ENCODE data around the gene PTGIR.

Gene PTGIR

DNA sequence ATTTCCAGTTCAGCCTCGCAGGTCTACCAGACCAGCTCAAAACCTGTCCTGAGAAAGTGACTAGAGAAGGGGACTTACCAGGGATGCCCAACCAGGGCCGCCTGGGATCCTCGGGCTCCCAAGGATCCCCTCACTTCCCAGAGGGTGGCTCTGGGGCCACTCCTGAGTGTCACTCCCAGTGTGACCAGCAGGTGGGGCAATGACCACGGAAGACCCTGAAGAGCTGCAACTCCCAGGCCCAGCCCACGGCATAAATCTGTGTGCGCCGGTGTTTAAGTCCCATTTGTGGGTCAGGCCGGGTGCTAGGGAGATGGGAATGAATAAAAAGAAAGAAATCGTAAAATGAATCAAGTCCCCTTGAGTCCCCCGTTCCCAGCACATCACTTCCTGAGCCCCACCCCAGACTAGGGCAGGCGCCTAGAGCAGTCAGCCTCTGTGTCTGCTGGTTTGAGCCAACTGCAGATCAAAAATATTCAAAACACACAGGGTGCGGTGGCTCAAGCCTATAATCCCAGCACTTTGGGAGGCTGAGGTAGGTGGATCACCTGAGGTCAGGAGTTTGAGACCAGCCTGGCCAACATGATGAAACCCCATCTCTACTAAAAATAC, 10.7 kb downstream of the PTGIR start:
- peak; percentile 87 for DNase-seq (ENCODE audit: low spot score)

DNA sequence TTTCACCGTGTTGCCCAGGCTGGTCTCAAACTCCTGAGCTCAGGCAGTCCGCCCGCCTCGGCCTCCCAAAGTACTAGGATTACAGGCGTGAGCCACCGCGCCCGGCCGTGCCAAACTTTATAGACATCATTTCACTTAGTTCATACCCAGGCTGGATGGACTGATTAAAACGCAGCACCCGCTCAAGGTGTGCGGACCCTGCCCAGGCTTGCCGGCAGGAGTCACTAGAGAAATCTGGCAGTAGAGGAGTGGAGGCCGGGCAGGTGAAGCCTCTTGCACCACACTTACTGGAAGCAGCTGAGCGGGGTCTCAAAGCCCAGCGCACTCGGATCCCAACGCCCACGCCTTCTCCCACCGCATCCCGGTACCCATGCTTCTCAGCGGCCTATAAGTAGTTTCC, 11.4 kb downstream of the PTGIR start:
- no peak for DNase-seq (ENCODE audit: low spot score)

DNA sequence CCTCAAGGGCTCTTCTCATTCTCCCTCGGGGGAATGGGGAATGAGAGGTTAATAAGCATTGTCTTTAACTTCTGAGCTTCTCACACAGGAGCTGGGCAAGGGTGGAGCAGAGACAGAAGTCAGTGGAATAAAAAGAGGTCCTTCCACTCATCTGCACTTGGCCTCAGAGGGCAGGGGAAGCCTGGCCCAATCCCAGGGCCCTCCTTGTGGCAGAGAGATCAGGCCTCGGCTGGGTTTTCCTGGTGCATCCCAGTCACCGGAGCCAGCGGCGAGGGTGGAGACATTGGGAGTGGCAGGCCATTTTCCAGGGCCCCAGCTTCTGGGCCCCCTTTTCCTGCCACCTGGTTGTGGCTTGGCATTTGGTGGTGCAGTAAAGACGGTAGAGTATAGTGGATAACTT, 13.1 kb downstream of the PTGIR start:
- DNase-seq (ENCODE audit: low spot score) = no peak

DNA sequence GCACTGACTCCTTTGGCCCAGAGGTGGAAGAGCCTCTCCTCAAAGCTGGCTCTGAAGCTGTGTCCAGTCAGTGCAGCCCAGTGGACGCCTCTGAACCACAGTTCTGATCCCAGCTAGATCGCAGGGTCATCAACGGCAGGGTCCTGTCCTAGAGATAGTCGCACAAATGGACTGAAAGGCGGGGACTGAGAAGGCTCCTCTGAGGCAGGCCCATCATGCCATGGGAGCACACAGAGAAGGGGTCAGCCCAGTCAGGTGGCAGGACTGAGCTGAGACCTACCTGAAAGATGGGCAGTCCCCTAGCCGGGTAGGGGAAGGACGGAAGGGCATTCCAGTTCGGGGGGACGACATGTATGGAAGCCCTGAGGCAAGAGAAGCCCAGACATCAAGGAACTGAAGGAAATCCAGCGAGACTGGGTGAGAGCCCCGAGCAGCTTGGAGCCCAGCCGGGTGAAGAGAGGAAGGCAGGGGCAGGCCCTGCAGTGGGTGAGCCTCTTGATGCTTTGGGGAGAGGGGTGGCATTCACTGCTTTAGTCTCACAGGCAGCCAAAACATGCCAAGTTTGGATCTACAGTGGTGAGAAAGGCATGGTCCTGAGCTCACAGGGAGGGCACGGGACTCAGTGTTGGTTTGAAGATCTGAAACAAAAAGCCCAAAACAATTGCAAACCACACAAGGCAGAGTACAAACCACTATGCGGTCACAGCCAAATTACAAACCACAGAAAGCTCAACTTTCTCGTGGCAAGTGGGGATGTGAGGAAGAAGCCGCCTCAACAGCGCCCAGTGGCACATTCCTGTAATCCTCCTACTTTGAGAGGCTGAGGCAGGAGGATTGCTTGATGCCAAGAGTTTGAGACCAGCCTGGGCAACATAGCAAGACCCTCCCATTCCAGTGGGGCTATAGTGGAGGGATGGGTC, 13.8 kb downstream of the PTGIR start:
- DNase-seq (ENCODE audit: low spot score) = no peak

DNA sequence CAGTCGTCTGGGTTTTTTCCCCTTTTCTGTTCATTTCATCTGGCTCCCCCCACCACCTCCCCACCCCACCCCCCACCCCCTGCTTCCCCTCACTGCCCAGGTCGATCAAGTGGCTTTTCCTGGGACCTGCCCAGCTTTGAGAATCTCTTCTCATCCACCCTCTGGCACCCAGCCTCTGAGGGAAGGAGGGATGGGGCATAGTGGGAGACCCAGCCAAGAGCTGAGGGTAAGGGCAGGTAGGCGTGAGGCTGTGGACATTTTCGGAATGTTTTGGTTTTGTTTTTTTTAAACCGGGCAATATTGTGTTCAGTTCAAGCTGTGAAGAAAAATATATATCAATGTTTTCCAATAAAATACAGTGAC, 14.5 kb downstream of the PTGIR start:
- no peak for DNase-seq (ENCODE audit: low spot score)

DNA sequence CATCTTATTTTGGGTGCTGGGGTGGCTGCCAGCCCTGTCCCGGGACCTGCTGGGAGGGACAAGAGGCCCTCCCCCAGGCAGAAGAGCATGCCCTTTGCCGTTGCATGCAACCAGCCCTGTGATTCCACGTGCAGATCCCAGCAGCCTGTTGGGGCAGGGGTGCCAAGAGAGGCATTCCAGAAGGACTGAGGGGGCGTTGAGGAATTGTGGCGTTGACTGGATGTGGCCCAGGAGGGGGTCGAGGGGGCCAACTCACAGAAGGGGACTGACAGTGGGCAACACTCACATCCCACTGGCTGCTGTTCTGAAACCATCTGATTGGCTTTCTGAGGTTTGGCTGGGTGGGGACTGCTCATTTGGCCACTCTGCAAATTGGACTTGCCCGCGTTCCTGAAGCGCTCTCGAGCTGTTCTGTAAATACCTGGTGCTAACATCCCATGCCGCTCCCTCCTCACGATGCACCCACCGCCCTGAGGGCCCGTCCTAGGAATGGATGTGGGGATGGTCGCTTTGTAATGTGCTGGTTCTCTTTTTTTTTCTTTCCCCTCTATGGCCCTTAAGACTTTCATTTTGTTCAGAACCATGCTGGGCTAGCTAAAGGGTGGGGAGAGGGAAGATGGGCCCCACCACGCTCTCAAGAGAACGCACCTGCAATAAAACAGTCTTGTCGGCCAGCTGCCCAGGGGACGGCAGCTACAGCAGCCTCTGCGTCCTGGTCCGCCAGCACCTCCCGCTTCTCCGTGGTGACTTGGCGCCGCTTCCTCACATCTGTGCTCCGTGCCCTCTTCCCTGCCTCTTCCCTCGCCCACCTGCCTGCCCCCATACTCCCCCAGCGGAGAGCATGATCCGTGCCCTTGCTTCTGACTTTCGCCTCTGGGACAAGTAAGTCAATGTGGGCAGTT, 15.1 kb downstream of the PTGIR start:
- no peak for DNase-seq (ENCODE audit: low spot score)

DNA sequence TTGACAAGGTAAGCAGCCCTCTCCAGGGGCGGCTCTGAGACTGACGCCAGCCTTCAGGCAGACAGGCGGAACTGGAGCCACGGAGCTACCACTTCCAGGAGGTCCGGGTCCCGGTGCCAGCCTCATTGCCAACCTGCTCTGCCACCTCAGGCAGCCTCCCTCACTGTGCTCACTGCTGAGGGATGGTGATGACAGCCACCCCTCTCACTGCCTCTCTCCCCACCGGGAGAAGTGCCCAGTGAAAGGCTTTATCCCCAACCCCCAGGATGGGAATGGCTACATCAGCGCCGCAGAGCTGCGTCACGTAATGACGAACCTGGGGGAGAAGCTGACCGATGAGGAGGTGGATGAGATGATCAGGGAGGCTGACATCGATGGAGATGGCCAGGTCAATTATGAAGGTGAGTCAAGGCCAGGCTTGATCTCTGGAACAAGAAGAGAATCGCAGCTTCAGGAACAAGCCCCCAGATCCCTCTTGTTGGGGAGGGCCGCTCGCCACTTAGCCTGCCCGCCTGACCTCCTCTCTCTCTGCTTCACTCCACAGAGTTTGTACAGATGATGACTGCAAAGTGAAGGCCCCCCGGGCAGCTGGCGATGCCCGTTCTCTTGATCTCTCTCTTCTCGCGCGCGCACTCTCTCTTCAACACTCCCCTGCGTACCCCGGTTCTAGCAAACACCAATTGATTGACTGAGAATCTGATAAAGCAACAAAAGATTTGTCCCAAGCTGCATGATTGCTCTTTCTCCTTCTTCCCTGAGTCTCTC, 16.1 kb downstream of the PTGIR start:
- no peak for DNase-seq (ENCODE audit: low spot score)

DNA sequence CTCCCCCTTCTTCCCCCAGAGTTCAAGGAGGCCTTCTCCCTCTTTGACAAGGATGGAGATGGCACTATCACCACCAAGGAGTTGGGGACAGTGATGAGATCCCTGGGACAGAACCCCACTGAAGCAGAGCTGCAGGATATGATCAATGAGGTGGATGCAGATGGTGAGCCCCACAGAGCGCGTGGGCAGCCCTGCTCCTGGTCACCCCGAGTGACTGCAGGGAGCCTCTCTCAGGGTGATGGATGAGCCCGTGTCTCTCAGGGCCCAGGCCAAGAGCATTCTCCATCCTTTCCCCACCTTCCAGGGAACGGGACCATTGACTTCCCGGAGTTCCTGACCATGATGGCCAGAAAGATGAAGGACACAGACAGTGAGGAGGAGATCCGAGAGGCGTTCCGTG, 16.7 kb downstream of the PTGIR start:
- no peak for DNase-seq (ENCODE audit: low spot score)

DNA sequence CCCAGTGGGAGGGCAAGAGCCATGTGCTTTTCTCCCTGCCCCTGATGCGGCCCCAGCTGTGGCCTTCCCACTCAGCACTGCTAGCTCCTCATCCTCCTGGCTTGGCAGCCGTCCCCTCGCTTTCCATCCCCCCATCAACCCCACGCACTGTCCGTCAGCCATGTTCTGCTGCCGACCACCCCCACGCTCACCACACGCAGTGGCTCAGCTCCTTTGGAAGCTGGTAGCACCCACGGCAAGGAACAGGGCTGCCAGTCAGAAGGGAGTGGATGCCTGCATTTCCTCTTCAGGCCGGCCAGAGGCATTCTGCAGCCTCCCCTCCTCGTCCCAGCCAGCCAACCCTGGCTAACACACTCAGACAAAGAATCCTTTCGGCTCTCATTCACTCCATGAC, 17.4 kb downstream of the PTGIR start:
- no peak for DNase-seq (ENCODE audit: low spot score)

DNA sequence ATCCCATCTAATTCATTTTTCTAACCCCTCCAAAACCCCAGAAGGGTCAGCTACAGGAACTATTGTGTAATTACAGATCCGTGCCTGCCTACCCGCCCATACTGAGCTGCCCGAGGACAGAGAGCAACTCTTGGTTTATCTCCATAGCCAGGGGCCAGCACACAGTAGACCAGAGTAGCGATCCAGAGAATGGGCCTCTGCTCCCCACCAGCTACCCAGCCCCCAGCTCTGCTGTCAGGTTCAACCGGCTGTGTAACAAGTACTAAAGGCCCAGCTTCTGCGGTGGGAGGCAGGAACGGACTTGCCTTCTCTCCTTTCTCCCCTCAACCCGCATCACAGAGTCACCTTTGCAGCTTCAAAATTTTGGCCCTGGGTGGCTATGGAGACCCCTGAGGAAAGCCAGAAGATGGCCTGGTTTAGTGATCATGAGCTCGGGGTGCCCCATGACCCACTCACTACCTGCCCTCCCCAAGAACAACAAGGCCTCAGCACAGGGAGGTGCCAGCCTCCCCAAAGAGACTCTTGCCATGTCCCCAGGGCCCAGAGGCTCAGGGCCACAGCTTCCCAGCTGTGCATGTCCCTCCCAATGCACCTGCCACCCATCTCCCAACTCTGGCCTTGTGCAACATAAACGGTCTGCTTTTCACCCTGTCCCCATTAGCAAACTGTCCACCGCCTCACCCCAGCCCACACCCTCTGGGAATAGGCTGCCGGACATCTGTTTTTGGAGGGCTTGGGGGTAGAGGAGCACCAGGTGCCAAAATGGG, 18.0 kb downstream of the PTGIR start:
- DNase-seq (ENCODE audit: low spot score) = no peak

DNA sequence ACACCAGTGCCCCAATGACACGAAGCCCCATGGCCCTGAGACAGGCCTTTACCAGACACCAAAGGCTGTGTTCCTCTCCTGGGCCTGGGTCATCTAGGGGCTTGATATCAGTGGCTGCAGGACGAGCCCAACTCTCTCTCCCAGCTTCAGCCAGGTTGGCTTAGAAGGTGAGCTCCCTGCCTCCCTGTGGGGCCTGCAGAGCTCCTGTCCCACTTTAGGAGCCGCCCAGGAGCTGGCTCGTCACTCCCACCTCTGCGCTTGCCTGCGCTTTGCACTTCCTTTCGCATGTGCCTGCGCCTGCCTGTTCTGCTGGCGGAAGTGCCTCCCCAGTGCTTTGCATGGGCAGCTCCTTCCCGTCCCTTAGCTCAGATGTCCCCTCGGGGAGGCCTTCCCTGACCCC, 18.9 kb downstream of the PTGIR start:
- no peak for DNase-seq (ENCODE audit: low spot score)

DNA sequence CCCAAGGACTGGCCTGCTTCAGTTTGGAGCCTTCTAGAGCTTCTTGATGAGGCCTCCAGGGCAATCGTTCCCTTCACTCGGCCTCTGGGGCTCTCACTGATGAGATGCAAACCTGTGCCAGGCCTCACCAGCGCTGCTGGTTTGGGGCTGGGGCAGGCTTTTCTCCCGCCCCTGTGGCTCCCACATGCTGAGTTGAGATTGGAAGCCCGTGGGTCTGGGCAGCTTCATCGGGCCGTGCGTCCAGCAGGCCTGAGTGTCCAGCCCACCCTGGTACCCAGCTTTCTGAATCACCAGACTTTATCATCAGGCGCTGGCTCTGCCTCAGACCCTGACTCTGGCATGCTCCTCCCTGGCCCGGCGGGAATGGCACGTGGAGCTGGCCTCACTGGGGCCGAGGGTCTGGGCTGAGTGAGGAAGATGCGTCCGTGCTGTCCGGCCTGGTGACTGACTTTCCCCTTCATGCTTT, 19.5 kb downstream of the PTGIR start:
- DNase-seq (ENCODE audit: low spot score) = no peak

DNA sequence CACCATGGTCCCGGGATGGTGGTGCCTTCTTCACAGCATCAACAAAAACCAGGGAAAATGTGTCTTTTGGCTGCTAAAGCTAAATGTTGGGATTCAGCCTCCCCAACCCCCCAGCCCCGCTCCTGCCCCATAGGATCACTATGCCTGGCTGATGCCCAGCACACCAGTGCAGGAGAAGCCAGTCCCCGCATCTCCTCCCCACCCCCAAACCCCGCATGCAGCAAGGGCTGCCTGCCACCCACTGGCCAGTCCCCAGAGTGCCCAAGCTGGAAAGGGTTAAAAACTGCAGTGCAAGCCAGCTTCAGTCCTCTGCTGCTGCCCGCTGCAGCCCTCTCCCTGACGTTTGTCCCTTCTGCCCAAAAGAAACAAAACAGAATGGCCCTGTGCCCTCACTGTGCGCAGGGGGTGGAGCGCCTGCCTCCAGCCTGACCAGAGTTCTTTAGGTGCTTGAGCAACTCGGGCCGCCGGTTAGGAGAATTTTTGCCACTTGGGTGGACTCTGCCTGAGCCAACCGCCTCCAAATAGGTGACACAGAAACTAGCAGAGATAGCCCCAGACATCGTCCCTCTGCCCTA, 20.0 kb downstream of the PTGIR start:
- DNase-seq (ENCODE audit: low spot score) = no peak

DNA sequence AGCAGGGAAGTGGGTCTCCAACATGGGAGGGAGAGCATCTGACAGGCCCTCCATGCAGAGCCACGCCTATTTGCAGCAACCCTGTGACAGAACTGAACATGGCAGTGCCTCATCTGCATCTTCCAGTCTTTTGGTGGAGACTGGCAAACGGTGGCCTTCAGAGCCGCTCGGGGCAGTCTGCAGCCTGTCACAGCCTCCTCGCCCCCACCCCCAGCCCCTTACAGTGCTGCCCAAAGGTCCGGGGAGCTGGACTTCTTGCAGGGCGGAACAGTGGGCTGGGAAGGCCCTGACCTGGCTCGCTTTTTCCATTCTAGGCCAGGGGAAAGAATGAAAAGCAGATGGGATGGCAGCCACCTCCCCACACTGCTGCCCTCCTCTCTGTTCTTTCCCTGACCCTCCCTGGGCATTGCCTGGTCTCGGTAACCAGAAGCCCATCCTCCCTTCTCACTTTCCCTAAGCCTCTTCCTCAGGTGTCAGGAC, 21.1 kb downstream of the PTGIR start:
- DNase-seq (ENCODE audit: low spot score) = no peak

DNA sequence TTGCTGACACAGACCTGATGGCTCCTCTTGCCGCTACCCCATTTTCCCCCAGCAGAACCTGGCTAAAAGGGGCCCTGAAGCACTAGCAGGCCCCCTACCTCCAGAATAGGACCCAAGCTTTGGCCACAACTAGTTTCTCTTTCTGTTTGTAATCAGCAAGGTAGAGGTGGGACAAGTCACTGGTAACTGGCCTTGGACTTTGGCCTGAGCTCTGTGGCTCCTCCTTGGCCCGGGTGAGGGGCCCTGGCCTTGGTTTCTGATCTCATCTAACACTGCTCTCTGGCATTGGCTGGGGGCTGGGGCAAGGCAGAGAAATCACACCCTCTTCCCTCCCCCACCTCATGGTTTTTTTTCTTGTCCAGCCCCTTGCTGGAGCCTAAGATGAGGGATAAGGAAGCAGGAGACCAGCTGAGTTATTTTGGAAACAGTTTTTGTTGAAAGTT, 21.7 kb downstream of the PTGIR start:
- DNase-seq (ENCODE audit: low spot score) = no peak

DNA sequence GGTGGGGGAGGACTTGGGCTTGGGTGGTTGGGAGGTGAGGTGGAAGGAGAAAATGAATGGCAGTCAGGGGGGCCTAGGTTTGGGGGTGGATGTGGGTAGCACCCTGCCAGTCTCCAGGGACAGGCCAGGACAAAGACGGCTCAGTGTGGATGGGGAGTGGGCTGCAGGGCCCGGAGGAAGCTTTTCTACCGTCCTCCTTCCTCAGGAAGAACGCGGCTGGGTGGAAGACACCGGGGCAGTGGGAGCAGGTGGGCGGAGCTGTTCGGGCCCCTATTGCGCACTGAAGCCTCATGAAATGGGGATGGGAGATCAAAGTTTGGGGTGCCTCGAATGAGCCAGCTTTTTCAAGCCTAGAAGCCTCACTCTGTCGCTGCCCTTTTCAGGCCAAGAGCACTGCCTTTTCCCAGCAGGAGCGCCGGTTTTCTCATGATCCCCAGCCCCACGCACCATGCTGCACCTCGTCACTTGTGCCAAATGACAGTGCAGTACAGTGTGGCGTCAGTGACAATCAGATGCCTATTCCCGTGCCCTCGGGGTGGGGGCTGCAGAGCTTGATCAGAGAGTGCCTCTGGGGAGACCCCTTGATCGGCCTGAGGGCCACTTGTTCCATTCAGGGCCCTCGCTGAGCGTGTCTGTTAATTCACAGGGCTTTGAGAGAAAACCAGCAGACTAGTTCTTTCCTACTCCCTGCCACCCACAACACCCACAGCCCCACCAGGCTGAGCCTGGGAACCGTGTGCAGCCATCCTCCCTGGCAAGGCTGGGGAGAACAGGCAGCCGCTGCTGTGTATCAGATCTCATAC, 22.3 kb downstream of the PTGIR start:
- DNase-seq (ENCODE audit: low spot score) = no peak

DNA sequence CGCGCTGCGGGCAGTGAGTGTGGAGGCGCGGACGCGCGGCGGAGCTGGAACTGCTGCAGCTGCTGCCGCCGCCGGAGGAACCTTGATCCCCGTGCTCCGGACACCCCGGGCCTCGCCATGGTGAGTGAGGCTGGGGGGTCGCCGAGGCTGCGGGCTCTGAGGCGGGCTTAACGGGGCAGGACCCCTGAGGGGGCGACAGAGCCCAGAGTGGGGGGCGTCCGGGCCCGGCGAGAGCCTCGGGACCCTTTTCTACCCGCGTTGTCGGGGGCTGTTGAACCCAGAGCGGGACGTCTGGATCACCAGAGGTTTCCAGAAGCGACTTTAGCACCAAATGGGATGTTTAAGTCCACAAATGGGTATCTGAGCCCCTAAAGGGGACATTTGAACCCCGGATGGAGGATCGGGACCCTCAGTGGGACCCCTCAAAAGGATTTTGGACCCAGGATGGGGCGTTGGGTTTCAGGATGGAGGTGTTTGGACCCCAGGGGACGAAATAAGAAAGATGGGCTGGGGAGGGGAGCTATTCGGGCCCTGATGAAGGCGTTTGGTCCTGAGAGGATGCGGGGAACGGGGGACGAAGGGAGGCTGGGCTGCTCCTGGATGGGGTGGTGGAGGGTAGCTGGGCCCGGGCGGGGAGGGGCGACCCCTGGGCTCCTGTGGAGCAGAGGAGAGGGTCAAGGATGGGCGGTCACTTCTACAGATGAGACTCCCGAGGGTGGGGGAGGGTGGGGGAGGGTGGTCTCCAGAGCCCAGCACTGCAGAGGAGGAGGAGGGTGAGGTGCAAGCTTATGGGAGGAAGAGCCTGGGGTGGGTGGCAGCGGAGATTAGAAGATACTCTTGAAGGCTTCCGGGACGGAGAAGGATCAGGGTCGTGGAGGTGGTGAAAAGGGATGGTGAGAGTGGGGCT, 23.3 kb downstream of the PTGIR start, which contains the start of gene CALM3:
Gene CALM3 (plus strand): TSS at position 13 of the 907 bp plus-strand sequence. CDS start 105 bp downstream, at position 118.
- DNase-seq (ENCODE audit: low spot score) = no peak

Measured in ecto neural progenitor cell (in vitro differentiated cells).